Measurements from ENCODE around the gene CLMN. TPM values are rescaled to one million over a fixed set of nuclear protein-coding genes. Genes with fewer than 3 reads are reported as not detected.

The CLMN gene
- total RNA-seq, 1 donor from 2014 or later = 9.6 TPM

DNA sequence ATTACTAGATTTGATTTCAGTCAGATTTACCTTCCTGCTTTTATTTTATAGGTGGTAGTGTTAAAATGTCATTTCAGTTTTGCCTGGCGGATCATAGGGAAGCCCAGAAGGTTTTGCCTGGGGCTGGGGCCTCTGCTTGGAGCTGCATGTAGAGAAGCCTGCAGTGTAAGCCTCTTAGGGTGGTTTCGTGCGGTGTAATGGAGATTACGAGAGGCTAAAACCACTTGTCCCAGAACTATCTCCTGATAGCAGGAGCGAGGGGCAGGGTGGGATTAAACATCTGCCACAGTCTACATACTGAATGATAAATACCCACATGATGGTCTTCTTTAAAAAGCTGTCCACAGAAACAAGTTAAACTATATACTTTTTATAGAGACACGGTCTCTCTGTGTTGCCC lies 127.4 kb downstream of the CLMN start:
- DNase-seq (ENCODE audit: low read depth) = no peak
- TF ChIP-seq, protein P1, sequence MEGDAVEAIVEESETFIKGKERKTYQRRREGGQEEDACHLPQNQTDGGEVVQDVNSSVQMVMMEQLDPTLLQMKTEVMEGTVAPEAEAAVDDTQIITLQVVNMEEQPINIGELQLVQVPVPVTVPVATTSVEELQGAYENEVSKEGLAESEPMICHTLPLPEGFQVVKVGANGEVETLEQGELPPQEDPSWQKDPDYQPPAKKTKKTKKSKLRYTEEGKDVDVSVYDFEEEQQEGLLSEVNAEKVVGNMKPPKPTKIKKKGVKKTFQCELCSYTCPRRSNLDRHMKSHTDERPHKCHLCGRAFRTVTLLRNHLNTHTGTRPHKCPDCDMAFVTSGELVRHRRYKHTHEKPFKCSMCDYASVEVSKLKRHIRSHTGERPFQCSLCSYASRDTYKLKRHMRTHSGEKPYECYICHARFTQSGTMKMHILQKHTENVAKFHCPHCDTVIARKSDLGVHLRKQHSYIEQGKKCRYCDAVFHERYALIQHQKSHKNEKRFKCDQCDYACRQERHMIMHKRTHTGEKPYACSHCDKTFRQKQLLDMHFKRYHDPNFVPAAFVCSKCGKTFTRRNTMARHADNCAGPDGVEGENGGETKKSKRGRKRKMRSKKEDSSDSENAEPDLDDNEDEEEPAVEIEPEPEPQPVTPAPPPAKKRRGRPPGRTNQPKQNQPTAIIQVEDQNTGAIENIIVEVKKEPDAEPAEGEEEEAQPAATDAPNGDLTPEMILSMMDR (conservative IDR thresholded peaks at IDR 0.05; ENCODE audit: low read depth, low read length) = no peak
- no peak overlapping the region for H3K4me3 ChIP-seq (ENCODE audit: low read depth, low read length)

DNA sequence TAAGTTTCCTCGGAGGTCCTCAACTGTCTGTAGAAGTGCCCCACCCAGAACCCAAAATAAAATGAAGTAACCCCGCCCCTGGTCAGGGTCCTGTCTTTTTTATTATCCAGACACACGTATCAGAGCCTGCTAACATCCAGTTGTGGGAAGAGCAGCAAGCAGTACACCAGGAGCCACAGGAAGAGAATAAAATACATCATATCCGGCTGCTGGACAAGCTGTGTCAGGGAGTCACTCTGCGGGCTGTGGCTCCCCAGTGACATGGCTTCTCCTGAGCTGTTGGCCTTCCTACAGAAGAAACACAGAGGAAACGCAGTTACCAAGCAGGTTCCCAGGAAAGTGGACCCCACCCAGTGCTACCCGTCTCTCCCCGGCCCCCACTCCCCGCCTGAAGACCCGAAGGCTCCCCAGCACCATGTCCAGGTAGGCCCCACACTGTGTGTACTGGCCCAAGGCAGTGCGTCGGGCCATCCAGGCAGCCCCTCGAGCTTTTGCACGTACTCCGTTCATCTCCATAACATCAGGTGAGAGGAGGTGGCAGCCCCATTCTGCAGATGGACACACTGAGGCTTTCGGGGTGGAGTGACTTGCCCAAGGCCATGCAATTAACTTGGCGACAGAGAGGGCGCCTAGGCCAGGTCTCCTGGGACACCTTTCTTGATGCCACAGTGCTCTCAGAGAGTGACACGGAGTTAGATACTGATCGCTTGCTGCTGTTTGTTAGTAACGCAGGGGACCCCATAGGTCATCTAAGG lies 128.1 kb downstream of the CLMN start:
- DNase-seq (ENCODE audit: low read depth) = no peak
- no peak overlapping the region for H3K4me3 ChIP-seq (ENCODE audit: low read depth, low read length)
- TF ChIP-seq, protein P1 (conservative IDR thresholded peaks at IDR 0.05; ENCODE audit: low read depth, low read length) = no peak

DNA sequence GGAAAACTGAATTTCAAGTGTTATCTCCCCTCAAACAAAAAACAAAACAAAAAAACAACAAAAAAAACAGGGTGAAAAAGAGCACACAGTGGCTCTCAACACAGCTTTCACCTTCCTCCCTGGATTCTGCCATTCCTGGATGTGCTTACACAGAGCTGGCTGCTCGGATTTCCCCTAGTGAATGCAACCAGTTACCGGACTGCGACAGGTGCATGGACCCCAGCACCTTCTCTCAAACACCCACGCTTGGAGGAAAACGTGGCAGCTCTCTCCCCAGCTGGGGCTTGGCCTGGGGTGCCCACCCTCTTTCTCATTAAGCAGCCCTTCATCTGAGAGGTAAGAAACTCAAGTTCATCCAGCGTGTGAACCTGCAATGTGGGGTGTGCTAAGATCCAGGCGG lies 128.9 kb downstream of the CLMN start:
- TF ChIP-seq, protein P1 (conservative IDR thresholded peaks at IDR 0.05; ENCODE audit: low read depth, low read length) = no peak
- no peak overlapping the region for H3K4me3 ChIP-seq (ENCODE audit: low read depth, low read length)
- no peak for DNase-seq (ENCODE audit: low read depth)

DNA sequence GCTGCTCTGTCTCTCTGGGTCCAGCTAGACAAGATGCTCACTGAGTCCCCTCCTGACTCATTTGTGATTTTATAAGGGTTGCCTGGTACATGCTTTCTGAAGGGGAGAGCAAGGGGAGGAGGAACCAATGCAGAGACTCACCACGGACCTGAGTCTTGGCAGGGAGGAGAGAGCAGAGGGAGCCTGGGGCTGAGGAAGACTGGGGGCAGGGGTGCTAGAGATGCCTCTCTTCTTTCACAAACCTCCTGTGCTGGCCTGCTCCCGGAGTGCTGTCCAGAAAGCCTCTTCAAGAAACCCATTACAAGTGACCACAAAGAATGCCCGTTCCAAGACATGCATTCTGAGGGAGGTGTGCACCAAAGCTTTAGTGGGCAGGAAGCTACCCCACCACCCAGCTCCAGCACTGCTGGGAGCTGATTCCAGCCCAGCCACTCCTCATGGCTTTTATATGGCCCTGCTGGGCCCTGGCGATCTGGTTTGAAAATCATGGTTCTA lies 129.3 kb downstream of the CLMN start:
- TF ChIP-seq, protein P1 (conservative IDR thresholded peaks at IDR 0.05; ENCODE audit: low read depth, low read length) = no peak
- H3K4me3 ChIP-seq (ENCODE audit: low read depth, low read length) = no peak overlapping the region
- DNase-seq (ENCODE audit: low read depth) = no peak

DNA sequence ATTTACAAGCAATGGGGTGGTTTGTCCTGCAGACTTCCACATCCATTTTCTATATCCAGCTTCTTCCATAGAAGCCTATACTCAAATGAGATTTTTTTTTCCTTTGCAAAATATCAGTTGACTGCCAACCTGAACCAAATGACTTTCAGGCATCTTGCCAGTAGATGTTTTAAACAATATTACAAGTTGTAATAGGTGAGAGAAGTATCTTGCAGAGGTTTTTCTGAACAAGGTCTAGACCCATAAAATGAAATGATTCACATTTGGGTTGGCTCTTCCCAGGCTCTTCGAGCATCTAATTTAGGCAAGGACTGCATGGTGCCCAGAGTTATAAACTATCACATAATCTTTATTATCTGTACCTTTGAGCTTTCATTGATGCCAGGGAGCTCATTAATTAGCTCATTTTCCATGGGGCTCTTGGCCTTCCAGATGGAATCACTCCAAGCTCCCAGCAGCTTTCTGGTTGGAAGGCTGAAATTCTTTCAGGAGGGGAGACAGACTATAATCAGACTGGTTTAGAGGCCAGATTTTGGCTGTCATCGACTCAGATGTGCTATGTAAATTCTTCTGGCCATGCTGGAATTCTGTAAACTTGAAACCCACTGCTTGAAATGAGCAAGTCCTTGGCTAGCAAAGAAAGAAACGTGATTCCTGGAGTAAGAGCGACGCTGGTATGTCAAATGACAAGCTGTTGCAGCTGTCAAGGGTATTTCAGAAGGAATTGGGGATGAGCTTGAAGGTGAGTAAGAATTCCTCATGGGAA lies 130.2 kb downstream of the CLMN start:
- DNase-seq (ENCODE audit: low read depth) = no peak
- no peak overlapping the region for H3K4me3 ChIP-seq (ENCODE audit: low read depth, low read length)
- TF ChIP-seq, protein P1 (conservative IDR thresholded peaks at IDR 0.05; ENCODE audit: low read depth, low read length) = no peak

DNA sequence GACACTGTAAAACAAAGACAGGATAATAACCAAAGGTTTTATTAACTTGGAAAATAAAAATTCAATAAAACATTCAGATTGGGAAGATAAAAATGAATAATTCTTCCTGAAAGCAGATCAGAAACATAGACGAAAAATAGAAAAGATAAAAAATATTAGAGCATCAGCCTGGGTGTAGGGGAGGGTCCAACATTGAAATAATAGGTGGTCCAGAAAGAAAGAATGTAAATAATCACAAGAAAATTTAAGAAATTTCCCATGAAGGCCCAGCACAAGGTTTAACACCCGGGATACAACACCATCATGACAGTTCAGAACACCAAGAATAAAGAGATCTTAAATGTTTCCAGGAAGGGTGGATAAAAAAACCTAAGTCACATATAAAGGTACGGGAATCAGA lies 131.3 kb downstream of the CLMN start:
- TF ChIP-seq, protein P1 (conservative IDR thresholded peaks at IDR 0.05; ENCODE audit: low read depth, low read length) = no peak
- no peak for DNase-seq (ENCODE audit: low read depth)
- no peak overlapping the region for H3K4me3 ChIP-seq (ENCODE audit: low read depth, low read length)
